ENCODE measurements around the gene AFM.

- no peak for TF ChIP-seq CTCF (IDR thresholded peaks at IDR 0.05)
- TF ChIP-seq POLR2A (IDR thresholded peaks at IDR 0.05) = no peak
Measured at GRCh38 chr4:73440653-73441052, 40.9 kb upstream of the AFM start.

Measured in upper lobe of left lung (tissue), 4 donors.